HG02852 (cell line): Measurements from ENCODE around the gene WFDC11.
"Not testable (repeated sequence)": the region's sequence is repeated elsewhere in the genome, so short reads cannot be mapped to it uniquely, and the experiment has no call there.

ENCODE experiments used
- ATAC-seq: cut with Tn5 transposase; IDR thresholded peaks from one replicate; pipeline ENCODE4 v1.9.1; 2021; ENCODE audit warnings: mild to moderate bottlenecking, moderate library complexity; ENCODE audit not compliant: unreplicated experiment

WFDC11 gene

GRCh38 chr20:45670139-45670538 is at the start of gene WFDC11:
Gene WFDC11, minus strand, starts transcription at chr20:45670239. Its CDS starts 19,639 bp downstream, at chr20:45650600.
- ATAC-seq = no peak

GRCh38 chr20:45716141-45716688 is 46.2 kb upstream of the WFDC11 start:
- not testable (repeated sequence) for ATAC-seq

DNA sequence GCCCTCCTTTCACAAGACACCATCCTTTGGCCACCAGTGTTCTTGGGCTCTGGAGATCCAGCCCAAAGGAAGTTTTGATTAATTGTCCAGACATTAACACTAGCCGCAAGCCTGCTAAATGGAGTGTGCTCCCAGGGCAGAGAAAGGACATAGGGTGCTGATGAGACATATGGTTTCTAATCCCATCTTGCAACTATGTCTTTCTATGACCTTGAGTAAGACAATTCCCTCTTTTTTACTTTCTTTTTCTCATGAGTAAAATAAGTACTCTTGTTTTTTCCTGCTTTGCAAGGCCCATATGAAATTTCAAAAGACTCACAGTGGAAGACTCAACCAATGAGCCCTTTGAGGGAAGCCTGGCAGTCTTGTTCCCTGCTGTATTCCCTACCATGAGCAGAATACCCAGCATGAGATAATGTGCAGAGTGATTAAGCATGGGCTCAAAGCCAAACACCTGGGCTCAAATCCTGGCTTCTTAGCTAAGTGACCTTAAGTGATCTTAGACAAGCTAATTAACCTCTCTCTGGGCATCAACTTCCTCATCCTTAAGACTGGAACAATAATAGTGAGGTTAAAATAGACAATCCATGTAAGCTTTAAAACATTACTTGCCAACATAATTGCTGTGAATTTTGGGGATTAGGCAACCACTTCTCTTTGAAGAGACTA is 35.1 kb upstream of the WFDC11 start, which contains the start of gene WFDC10B:
Gene WFDC10B, minus strand, starts transcription at position 51 of the 669 bp plus-strand sequence. CDS start 19,027 bp downstream, outside the sequence.
- ATAC-seq = no peak

GRCh38 chr20:45701873-45702272 is 31.8 kb upstream of the WFDC11 start, which contains the start of gene WFDC13:
Gene WFDC13, plus strand, starts transcription at chr20:45702038. Its CDS starts 86 bp downstream, at chr20:45702124.
- no peak for ATAC-seq

GRCh38 chr20:45701104-45701503 is 31.1 kb upstream of the WFDC11 start:
- ATAC-seq = no peak

DNA sequence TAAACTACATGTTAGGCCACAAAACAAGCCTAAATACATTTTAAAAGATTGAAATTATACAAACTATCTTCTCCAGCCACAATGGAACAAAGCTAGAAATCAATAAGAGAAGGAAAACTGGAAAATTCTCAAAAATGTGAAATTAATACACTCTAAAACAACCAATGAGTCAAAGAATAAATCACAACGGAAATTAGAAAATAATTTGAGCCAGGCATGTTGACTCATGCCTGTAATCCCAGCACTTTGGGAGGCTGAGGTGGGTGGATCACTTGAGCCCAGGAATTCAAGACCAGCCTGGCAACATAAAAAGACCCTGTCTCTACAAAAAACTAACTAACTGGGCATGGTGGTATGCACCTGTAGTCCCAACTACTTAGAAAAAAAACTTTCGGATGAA is 25.5 kb upstream of the WFDC11 start:
- ATAC-seq = no peak

GRCh38 chr20:45693346-45693745 is 23.3 kb upstream of the WFDC11 start:
- not testable (repeated sequence) for ATAC-seq

DNA sequence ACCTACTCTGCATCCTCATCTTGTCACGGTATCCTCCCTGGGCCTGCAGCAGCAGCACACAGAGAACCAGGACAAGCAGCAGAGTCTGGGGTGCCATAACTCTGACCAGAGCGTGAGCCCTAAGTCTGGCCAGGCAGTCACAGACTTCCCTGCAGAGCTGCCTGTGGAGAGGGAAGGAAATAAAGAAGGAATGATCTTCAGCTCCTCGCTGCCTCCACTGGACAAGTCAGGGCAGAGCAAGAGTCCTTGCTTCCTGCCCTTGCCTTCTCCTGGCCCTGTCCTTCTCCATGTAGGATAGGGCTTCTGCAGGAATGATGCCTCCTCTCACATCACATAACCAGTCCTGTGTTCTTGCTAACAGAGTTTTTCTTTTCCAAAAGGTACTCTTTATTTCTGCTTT is 15.9 kb upstream of the WFDC11 start:
- ATAC-seq = no peak

DNA sequence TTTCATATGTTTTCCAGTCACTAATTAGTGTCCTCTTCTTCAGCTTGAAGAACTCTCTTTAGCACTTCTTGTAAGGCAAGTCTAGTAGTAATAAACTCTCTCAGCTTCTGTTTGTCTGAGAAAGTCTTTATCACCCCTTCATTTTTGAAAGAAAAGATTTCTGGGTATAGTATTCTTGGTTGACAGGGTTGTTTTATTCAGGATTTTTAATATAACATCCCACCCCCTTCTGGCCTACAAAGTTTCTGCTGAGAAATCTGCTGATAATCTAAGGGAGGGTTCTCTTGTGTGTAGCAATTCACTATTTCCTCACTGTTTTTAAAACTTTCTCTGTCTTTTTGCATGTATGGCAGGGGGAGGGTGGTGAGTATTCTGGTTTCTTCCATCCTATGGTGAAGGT is 9.6 kb upstream of the WFDC11 start:
- ATAC-seq = no peak

DNA sequence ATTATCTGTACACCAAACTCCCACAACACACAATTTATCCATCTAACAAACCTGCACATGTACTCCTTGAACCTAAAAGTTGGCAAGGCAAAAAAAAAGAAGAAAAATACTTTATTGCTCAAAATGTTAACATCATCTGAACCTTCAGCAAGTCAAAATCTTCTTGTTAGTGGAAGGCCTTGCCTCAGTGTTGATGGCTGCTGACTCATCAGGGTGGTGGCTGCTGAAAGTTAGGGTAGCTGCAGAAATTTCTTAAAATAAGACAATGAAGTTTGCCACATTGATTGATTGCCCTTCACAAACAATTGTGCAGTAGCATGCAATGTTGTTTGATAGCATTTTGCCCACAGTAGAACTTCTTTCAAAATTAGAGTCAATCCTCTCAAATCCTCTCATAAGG is 2.7 kb upstream of the WFDC11 start:
- ATAC-seq = no peak

DNA sequence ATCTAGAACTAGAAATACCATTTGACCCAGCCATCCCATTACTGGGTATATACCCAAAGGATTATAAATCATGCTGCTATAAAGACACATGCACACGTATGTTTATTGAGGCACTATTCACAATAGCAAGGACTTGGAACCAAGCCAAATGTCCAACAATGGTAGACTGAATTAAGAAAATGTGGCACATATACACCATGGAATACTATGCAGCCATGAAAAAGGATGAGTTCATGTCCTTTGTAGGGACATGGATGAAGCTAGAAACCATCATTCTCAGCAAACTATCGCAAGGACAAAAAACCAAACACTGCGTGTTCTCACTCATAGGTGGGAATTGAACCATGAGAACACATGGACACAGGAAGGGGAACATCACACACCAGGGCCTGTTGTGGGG is 13.0 kb downstream of the WFDC11 start:
- not testable (repeated sequence) for ATAC-seq

DNA sequence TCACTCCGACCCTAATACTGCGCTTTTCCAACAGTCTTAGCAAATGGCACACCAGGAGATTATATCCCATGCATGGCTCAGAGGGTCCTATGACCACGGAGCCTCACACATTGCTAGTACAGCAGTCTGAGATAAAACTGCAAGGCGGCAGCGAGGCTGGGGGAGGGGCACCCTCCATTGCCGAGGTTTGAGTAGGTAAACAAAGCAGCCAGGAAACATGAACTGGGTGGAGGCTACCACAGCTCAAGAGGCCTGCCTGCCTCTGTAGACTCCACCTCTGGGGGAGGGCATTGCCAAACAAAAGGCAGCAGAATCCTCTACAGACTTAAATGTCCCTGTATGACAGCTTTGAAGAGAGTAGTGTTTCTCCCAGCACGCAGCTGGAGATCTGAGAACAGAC is 18.3 kb downstream of the WFDC11 start:
- ATAC-seq = not testable (repeated sequence)

- no peak for ATAC-seq
These were observed 20.7 kb downstream of the WFDC11 start for GRCh38 chr20:45649312-45649863.

GRCh38 chr20:45647441-45648050 is 22.5 kb downstream of the WFDC11 start:
- no peak for ATAC-seq

DNA sequence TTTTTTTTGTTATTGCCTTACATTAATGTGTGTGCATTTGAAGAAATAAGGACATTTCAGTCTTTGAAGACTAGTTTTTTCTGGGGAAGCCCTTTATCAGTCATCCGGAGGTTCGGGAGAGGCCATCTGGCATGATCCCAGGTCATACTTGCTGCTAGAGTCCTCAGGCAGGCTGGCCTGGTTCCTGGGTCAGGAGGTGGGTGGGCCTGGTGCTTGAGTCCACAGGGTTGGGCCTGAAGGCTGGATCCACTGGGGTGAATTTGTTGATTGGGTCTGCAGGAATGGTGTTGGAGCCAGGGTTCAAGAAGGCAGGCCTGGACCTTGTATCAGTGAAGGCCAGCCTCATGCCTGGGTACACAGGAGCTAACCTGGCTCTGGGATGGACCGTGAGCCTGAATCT is 23.2 kb downstream of the WFDC11 start:
- ATAC-seq = no peak

DNA sequence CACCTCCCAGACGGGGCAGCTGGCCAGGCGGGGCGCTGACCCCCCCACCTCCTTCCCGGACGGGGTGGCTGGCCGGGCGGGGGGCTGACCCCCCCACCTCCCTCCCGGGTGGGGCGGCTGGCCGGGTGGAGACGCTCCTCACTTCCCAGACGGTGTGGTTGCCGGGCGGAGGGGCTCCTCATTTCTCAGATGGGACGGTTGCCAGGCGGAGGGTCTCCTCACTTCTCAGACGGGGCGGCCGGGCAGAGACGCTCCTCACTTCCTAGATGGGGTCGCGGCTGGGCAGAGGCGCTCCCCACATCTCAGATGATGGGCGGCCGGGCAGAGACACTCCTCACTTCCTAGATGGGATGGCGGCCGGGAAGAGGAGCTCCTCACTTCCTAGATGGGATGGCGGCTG is 24.2 kb downstream of the WFDC11 start:
- not testable (repeated sequence) for ATAC-seq

GRCh38 chr20:45641076-45641475 is 29.0 kb downstream of the WFDC11 start:
- not testable (repeated sequence) for ATAC-seq

DNA sequence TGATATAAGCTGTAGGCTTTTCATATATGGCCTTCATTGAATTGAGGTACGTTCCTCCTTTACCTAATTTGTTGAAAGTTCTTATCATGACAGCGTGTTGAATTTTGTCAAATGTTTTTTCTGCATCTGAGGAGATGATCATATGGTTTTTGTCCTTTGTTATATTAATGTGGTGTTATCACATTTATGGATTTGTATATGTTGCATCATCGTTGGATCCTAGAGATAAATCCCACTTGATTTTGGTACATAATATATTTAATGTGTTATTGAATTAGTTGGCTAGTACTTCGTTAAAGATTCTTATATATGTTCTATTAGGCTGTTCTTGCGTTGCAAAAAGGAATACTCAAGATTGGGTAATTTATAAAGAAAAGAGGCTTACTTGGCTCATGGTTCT is 30.4 kb downstream of the WFDC11 start:
- ATAC-seq = no peak

DNA sequence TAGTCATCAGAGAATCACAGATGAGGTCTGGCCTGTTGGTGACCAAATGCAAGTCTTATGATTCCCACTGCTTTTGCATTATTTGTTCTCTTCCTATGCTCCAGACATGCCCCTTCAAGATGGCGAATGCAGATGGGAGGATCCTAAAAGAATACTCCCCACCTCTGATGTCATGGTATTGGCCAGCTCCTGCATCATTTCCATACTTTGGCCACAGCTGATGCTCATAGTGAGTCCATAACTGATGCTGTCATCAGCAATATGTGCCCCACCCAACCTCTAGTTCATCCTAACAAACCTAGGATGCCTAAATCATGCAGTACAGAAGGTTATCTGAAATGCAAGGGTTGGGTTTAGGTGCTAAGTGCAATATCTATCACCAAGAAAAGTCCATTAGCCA is 33.5 kb downstream of the WFDC11 start:
- no peak for ATAC-seq

GRCh38 chr20:45631184-45631583 is 38.9 kb downstream of the WFDC11 start, which contains the start of gene WFDC9:
Gene WFDC9, minus strand, starts transcription at chr20:45631284. Its CDS starts 21,103 bp downstream, at chr20:45610181.
- no peak for ATAC-seq

GRCh38 chr20:45630371-45630770 is 39.7 kb downstream of the WFDC11 start:
- no peak for ATAC-seq
